Right atrium auricular region (tissue), 2 donors: ENCODE data around the gene FAU. TPM values are rescaled to one million over a fixed set of nuclear protein-coding genes. Genes with fewer than 3 reads are reported as not detected.

Experiments used
- DNase-seq: peaks from one replicate; pipeline ENCODE4 v3.0.0-alpha.2; 2019; ENCODE audit warnings: low spot score
- H3K27ac ChIP-seq, 2 donors: fragments of 200-600 bp; sonication (generic); 1 replicate in 1 of 2; 2 replicates in 1 of 2; pipeline ENCODE4 v1.5.1; 2016 to 2019
- H3K27me3 ChIP-seq, 2 donors: fragments of 200-600 bp; sonication (generic); one replicate each; pipeline versions ENCODE4 v1.5.1 to v1.6.0; 2017 to 2019
- H3K36me3 ChIP-seq: fragments of 200-600 bp; sonication (generic); one replicate; pipeline ENCODE4 v1.5.1; 2016
- H3K4me1 ChIP-seq, 2 donors: fragments of 200-600 bp; sonication (generic); one replicate each; pipeline versions ENCODE4 v1.5.1 to v1.6.0; 2017 to 2019
- H3K4me3 ChIP-seq, 2 donors: fragments of 200-600 bp; sonication (generic); 1 replicate in 1 of 2; 2 replicates in 1 of 2; pipeline ENCODE4 v1.5.1; 2017 to 2019; ENCODE audit warnings: mild to moderate bottlenecking in 1 of 2, moderate library complexity in 1 of 2
- H3K9me3 ChIP-seq, 2 donors: fragments of 200-600 bp; sonication (generic); one replicate each; pipeline ENCODE4 v1.5.1; 2019
- total RNA-seq, 2 donors: library from RNA; depleted of rRNA; stranded (reverse); fragments of >200 nt; gene quantifications; one replicate each; pipeline ENCODE4 v1.1.0, GENCODE V29; 2016
- TF ChIP-seq, protein P1 (sequence below), 2 donors: fragments of 200-600 bp; sonication (generic); IDR thresholded peaks; one replicate each; pipeline ENCODE4 v1.5.1; 2019; ENCODE audit warnings: antibody characterized with exemption in 2 of 2

The FAU gene
- total RNA-seq, 2 donors from 2014 or later, result 361 to 585 TPM

DNA sequence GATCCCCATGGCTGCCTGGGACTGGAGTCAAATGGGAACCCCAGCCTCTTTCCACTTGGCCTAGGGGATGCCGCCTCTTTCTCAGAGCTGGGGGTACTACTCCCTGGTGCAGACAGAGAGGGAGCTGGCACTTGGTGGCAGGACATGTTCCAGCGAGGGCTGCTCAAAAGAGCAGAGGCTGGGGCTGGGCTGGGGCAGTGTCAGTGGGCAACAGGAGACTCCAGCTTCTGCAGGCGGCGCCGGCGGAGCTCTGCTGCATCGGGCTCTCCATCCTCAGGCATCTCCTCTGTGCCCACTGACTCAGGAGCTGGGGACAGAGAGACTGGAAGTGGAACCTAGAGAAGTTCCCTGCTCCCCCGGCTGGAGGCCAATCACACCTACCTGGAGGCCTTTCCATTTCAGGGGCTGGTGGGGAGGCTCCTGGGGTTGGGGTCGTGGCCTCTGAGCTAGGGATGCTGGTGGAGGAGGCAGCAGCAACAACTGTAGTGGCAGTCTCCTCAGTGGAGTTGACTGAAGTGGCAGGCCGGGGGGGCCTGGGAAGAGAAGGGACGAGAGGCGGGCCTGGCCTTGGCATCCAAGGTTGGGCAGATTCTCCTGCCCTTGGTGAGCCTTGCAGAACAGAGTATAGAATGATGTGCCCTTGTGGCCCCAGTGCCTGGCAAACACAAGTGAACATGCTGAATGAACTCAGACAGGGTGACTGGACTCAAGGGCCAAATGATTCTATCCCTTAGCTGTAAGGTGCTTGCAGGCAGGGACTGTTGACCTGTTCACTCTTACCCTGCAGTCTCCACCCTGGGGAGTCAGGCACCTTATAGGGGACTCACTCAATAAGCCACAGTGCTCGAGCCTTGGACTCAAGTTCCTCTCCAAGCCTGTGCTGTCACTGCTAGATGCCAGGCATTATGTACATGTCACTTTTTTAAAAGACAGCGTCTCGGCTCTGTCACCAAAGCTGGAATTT, 6.5 kb upstream of the FAU start:
- Histone ChIP-seq H3K36me3 (peaks cover 83% of the 10 kb centered on the region), H3K4me1 (peaks cover 0 to 18% of the 10 kb centered on the region in 2 donors), H3K27me3 (no peaks in the 10 kb centered on the region), H3K9me3 (no peaks in the 10 kb centered on the region), H3K4me3 (no peak overlapping the region), H3K27ac (no peak overlapping the region)
- TF ChIP-seq, protein P1, sequence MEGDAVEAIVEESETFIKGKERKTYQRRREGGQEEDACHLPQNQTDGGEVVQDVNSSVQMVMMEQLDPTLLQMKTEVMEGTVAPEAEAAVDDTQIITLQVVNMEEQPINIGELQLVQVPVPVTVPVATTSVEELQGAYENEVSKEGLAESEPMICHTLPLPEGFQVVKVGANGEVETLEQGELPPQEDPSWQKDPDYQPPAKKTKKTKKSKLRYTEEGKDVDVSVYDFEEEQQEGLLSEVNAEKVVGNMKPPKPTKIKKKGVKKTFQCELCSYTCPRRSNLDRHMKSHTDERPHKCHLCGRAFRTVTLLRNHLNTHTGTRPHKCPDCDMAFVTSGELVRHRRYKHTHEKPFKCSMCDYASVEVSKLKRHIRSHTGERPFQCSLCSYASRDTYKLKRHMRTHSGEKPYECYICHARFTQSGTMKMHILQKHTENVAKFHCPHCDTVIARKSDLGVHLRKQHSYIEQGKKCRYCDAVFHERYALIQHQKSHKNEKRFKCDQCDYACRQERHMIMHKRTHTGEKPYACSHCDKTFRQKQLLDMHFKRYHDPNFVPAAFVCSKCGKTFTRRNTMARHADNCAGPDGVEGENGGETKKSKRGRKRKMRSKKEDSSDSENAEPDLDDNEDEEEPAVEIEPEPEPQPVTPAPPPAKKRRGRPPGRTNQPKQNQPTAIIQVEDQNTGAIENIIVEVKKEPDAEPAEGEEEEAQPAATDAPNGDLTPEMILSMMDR (IDR thresholded peaks at IDR 0.05), result no peak
- no peak for DNase-seq

DNA sequence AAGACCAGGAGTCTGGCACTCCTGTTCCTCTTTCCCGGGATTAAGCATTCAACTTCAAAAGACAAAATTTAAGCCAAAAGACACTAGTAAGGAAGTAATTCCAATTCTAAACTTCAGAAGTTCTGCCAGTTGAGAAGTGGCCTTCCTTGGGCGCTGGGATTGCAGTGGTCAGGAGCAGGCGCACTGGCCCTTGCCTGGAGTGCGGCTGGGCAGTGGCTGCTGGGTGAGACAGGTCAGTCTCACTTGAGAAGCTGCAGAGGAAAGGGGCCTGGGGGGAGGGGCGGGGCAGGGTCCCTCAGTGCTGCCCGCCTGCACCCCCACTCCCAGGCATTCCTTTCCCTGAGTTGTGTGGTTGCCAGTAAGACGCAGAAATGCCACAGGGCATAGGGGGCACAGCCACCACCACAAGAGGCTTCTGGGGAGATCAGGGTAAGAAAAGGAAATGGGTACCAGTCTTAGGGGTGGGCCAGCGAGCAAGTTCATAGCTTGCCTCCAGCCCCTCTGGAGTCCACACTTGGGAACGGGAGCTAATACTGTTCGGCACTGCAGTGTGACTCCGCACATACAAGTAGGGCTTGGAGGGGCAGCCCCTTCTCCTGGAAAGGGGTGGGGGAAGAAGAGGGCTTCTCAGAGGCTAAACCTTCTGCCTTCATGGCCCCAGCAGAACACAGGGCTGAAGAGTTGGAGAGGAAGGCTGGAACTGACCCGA, 5.7 kb upstream of the FAU start:
- TF ChIP-seq, protein P1 (IDR thresholded peaks at IDR 0.05), result no peak
- DNase-seq, result no peak
- H3K4me1 ChIP-seq, result peaks cover 0 to 18% of the 10 kb centered on the region in 2 donors
- no peaks in the 10 kb centered on the region for H3K9me3 ChIP-seq
- no peaks in the 10 kb centered on the region for H3K27me3 ChIP-seq
- H3K27ac ChIP-seq, result no peak overlapping the region
- no peak overlapping the region for H3K4me3 ChIP-seq
- peaks cover 81% of the 10 kb centered on the region for H3K36me3 ChIP-seq

DNA sequence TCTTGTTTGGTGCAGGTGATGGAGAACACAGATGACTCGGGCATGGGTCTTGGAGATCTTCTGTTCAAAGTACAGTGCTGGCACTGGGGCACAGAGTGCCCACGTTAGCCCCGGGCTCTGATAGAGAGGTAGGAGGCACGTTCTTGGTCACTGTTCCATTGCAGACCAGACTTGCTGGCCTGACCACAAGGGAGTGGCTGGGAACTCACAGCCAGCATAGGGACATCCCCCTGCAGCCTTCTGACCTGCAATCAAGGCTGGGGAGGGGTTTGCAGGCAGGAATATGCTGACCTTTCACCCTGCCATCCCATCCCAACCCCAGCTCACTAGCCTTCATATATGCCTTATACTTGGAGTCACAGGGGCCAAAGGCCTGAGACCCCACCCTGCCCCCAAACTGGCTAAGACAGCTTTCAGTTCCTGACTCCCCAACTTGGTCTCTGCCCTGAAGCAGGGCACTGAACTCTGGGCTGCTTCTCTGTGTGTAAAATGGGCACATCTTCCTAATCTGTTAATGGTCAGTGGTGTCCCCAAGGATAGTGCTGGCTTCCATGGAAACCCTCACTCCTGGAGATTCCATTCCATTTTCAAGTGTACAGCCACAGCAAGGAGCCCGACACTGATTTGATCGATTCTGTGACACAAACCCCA, 4.8 kb upstream of the FAU start:
- H3K27me3 ChIP-seq, result no peaks in the 10 kb centered on the region
- TF ChIP-seq, protein P1 (IDR thresholded peaks at IDR 0.05), result no peak
- DNase-seq, result no peak

DNA sequence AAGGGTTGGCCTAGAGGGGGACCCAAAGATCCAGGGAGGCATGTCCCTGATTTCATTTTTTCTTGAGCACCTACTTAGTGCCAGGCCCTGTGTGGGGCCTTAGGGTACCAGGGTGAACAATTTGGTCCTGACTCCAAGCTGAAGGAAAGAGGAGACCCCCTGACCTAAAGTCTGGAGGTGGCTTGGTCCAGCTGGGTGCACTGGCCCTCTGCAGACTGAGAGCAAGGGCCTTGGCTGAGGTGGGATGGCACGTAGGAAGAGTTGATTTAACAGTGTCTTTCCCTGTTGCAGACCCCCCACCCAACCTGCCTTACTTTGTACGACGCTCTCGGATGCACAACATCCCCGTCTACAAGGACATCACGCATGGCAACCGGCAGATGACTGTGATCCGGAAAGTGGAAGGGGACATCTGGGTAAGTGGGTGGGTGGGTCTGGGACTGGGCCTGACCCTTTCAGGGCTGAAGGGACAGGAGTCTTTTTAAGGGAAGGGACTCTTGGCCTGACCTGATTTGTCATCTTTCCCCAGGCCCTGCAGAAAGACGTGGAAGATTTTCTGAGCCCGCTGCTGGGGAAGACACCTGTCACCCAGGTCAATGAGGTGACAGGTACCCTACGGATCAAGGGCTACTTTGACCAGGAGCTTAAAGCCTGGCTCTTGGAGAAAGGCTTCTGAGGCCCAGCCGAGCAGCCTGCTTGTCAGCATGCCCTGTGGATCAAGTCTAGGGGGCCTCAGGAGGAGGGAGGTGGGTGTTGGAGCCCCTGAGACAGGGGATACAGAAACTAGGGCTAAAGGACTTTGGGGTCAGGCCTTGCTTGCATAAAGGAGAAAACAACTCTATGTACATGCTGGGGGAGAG, 3.5 kb upstream of the FAU start:
- DNase-seq, result no peak
- H3K27me3 ChIP-seq, result no peaks in the 10 kb centered on the region
- H3K4me3 ChIP-seq, result no peak overlapping the region
- H3K36me3 ChIP-seq, result peaks cover 66% of the 10 kb centered on the region
- TF ChIP-seq, protein P1 (IDR thresholded peaks at IDR 0.05), result no peak
- H3K9me3 ChIP-seq, result no peaks in the 10 kb centered on the region
- H3K27ac ChIP-seq, result no peak overlapping the region
- H3K4me1 ChIP-seq, result peaks cover 0 to 23% of the 10 kb centered on the region in 2 donors

More for the DNA sequence above, 4.8 kb upstream of the FAU start:
- peaks cover 72% of the 10 kb centered on the region for H3K36me3 ChIP-seq
- H3K9me3 ChIP-seq, result no peaks in the 10 kb centered on the region
- H3K4me3 ChIP-seq, result no peak overlapping the region
- H3K27ac ChIP-seq, result no peak overlapping the region
- peaks cover 0 to 13% of the 10 kb centered on the region in 2 donors for H3K4me1 ChIP-seq
